ENCODE measurements around the gene KRTAP25-1. TPM values are rescaled to one million over a fixed set of nuclear protein-coding genes. Genes with fewer than 3 reads are reported as not detected.

The KRTAP25-1 gene, protein sequence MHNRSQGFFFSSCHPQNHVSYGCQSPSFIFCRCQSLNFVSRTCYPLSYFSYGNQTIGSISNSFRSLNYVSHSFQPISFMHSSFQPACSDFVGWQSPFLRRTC
- total RNA-seq: not detected in 2 replicates

DNA sequence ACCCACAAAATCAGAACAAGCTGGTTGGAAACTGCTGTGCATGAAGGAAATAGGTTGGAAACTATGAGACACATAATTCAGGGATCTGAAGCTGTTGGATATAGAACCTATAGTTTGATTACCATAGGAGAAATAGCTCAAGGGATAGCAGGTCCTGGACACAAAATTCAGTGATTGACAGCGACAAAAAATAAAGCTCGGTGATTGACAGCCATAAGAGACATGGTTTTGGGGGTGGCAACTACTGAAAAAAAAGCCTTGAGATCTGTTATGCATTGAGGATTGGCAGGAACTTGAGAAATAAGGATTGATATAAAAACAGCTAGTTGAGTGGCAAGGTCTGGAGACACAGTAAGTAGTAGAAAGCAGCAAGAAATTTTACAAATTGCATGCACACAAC lies at the start of gene KRTAP25-1:
Gene KRTAP25-1 (minus strand): TSS at position 300 of the 400 bp plus-strand sequence. CDS start 24 bp downstream, at position 276.
- no peak for DNase-seq (ENCODE audit: low read depth, low spot score)

DNA sequence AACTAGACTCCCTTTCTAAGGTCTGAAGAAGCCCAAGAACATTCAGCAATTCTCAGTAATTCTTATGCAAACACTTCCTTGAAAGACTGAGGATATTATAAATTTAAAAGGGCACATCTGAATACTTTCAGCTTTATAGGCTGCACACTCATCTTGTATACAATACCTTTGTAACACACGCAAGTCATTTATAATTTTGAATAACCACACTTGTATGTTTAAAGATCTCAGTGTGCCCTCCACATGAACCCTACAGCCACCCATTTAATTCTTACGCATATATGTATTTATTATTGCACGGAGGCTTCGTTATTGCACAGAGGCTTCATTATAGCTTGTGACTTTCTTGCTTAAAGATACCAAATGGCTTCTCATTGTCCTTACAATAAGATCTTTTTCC lies 49.4 kb upstream of the KRTAP25-1 start:
- no peak for DNase-seq (ENCODE audit: low read depth, low spot score)

DNA sequence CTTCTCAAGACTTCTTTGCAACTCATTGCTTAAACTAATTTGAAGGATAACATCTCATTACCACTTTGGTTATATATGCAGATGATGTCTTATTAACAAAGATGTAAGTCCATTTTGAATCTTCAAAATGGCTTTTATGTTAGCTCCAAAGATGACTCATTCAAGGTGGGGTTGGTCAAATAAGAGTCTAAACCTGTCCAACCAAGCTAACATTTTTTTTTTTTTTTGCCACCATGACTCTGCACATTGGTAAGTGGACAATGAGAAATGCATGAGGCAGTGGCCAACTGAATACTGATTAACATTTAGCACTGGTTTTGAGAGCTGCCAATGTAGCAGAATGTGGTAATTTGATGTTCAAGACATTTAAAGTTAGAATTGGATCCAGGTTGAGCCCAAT lies 48.5 kb upstream of the KRTAP25-1 start:
- DNase-seq (ENCODE audit: low read depth, low spot score): no peak

DNA sequence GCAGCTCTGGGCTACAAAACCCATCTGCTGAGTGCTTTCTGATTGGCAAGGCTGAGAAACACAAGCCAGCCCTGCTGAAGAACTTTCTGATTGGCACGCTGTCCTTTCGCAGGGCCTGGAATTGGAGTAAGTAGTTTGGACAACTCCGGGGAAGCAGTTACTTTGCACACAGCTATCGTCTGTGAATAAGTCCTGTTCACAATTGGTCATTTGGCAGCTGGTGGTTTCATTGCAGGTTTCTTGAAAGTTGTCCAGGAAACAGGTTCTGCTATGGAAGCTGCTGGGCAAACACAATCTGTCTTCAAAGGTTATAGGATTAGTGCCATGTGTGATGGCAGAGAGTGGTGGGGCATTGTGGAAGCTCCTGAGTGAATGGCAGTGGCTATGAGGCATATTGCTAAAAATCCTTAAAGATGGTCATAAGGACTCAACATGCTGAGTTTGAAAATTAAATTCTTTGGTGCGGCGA lies 48.0 kb upstream of the KRTAP25-1 start, which contains the start of gene KRTAP27-1:
Gene KRTAP27-1 (minus strand): TSS at position 419 of the 469 bp plus-strand sequence. CDS start 26 bp downstream, at position 393.
- no peak for DNase-seq (ENCODE audit: low read depth, low spot score)

DNA sequence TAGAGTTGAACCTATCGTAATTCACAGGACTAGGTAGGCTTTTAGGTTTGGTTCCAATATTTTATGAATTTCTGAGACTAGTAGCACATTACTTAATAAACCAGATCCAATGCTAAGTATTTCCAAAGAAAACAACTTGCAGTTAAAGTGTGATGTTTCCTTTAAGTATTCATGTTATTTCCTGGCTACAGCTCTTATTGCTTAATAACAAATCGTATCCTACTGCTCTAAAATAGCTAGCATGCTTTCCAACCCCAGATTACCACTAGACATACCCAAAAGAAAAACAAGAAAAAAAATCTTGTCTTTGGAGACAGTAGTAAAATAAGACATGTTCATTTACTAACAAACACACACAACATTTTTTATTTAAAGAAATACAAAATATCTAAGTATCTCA lies 47.3 kb upstream of the KRTAP25-1 start:
- DNase-seq (ENCODE audit: low read depth, low spot score): no peak

DNA sequence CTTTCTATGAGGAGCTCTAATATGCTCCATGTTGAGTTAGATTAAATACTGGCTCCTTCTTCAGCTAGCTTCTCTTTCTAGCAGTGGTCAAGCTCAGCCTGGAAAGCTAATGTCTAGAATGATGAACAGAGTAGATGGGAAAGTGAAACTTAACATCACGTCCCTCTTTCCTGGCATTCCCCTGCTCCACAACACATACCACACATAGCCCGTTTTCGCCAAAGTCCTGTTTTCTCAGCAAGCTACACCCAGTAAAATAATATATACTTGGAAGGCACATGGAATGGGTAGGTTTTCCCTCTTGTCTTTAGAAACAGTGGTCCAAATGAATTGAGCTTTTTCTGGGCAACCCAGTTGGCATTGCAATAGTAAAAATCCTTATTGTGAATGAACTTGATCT lies 44.4 kb upstream of the KRTAP25-1 start:
- no peak for DNase-seq (ENCODE audit: low read depth, low spot score)

DNA sequence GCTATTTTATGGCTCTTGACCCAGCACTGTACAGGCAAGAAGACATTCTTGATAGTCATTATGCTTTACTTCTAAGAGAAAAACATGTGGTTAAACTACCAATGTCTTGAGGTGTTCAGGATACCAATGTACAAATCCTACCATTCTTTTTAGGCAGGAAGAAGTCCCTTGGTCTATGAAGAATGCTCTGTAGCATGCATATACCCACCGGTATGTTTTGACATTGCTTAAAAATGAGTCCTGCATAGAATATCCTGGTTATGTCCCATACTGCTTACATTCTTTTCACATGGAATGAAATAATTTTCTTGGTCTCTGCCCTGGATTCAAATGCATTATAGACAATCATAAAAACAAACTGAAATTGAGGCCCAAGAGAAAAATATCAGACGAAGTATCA lies 43.4 kb upstream of the KRTAP25-1 start:
- no peak for DNase-seq (ENCODE audit: low read depth, low spot score)

DNA sequence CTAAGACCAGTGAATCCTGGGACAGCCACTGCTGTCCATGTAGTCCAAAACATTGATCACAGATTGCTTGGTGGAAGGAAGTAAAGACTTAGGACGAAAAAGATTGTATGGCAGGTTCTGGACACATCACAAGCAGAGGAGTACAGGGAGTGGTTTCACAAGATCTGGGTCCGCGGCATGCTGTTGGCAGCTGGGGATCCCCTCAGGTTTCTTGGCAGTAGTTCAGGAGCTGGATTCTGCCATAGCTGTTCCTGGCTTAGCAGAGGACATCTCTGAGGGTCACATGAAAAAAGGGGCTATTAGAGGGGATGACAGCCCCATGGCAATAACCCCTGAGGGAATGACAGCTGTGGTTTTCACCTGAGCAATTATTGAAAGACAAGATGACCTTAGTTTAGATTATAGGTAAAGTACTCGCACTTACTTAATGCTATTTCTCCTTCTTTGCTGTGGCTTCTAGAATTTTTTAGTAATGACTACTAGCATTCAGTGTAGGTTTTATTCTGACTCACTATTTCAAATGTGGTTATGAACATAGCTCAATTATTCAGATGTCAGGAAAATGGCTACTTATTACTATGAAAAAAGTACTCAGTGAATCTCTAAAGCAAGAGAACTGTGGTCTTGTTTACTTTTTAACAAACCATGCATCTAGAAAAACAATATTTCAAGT lies 40.0 kb upstream of the KRTAP25-1 start:
- DNase-seq (ENCODE audit: low read depth, low spot score): no peak

DNA sequence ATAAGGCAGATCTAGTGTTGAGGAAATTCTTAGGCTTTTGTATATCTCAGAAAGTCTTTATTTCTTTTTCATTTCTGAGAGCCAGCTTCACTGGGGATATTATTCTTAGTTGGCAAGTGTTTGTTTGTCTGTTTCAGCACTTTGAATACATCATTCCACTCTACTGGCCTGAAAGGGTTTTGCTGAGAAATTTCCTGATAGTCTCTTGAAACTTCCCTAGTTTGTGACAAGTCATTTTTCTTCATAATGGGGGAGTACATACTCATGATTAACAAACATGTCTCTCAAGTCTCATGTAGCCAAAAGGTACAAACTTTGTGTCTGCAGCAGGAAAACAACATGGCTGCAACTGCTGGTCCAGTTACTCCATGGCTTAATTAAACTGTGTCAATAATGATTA lies 37.1 kb upstream of the KRTAP25-1 start:
- DNase-seq (ENCODE audit: low read depth, low spot score): no peak

DNA sequence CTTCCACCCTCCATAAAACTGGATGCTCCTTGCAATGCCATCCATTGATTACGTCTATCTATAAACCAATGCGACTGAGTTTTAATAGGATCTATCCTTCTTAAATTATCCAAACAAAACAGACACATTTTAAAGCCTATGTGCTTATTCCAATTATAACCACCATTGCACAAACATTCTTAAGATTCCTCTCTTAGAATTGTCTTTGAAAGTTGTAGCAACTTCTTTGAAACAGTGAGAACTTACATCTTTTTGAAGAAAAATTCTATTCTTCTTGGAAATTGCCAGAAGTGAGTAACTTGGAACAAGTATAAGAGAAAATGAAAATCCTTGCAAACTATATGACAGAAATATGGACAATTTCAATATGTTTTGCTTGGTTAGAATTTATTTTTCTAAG lies 30.9 kb upstream of the KRTAP25-1 start, which contains the start of gene KRTAP26-1:
Gene KRTAP26-1 (minus strand): TSS at position 101 of the 400 bp plus-strand sequence. CDS start 280 bp downstream, outside the sequence.
- no peak for DNase-seq (ENCODE audit: low read depth, low spot score)

DNA sequence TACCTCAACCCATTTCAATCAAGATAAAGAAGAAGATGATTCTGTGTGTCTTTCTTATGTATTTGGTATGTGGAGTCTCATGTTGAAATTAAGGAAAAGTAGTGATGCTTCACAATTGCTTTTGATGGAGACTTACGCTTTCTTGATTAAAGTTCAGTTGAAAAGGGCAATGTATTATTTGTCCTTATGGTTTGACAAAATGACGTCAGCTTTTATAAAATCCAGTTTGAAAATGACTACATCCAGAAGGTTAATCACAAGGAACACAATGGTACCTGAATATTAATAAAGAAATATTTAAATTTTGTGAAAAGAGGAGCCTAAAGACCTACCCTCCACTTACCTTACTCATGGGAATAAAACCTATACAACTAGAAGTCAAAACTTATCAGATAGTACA lies 26.4 kb upstream of the KRTAP25-1 start:
- no peak for DNase-seq (ENCODE audit: low read depth, low spot score)

DNA sequence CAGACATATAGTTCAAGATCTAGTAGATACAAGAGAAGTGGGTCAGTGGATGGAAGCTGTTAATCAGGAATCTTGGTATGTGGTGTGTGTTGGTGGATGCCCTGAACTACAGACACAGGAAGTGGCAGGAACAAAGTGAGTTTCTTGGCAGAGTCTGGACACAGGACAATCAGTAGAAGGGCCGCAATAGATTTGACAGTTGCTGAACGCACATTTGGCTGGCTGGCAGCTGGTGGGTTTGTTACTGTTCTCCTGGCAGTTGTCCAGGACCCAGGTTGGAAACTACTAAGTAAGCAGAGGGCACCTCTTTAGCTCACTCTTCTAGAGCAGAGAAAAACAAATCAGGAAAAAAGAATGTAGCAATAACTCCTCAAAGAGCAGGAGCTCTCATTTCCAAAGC lies 17.6 kb upstream of the KRTAP25-1 start:
- DNase-seq (ENCODE audit: low read depth, low spot score): no peak

DNA sequence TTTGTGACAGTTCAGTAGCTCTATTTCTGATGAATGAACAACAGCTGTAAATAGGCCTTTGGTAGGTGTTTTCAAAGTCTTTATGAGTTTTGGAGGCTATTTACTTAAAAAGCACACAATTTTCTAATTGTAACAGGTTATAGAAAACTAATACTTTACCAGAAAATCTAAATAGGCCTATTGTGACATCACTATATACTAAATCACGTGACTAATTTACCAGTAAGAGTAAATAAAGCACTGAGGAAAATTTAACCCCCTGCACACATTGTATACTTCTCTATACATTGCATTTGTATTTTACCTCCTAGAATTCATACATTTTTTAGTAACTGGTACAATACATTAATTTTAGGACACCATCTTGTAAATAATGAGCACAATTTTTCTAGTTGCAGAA lies 15.8 kb upstream of the KRTAP25-1 start:
- no peak for DNase-seq (ENCODE audit: low read depth, low spot score)

DNA sequence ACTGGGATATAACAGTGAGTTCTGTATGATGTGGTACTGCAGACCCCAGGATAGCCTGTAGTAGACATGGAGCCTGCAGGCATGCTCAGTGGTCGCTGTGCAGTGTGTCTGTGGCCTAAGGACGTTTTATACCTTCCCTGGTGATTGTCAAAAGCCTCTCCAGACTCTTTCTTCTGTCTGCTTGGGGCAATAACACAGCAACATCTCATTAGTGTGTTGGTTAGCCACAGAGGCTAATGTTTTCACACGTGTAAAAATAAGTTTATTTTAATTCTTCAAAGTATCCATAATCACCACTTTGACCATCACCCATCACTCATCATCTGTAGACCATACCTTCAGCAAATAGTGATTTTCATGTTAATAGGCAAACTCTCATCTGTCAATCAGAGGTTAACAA lies 6.5 kb downstream of the KRTAP25-1 start, which contains the start of gene KRTAP24-1:
Gene KRTAP24-1 (minus strand): TSS at position 101 of the 400 bp plus-strand sequence. CDS start 18 bp downstream, at position 83.
- DNase-seq (ENCODE audit: low read depth, low spot score): no peak

DNA sequence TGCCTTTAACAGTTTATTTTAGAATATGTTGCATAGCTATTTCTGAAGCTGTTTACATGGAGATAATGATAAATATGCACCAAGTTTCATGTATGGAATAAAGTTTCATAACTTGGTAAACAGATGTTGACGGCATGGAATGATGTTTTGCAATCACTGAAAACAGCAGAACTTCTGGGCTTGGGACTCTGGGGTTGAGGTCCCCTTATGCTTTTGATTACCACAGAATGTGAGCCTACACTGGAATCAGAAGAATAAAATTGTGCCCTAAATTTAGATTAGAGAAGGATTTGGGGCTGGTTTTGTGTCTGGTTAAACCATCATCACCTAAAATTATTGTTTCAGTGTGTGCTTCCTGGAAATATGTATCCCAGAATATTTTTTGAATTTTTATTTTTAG lies 17.7 kb downstream of the KRTAP25-1 start:
- DNase-seq (ENCODE audit: low read depth, low spot score): no peak

DNA sequence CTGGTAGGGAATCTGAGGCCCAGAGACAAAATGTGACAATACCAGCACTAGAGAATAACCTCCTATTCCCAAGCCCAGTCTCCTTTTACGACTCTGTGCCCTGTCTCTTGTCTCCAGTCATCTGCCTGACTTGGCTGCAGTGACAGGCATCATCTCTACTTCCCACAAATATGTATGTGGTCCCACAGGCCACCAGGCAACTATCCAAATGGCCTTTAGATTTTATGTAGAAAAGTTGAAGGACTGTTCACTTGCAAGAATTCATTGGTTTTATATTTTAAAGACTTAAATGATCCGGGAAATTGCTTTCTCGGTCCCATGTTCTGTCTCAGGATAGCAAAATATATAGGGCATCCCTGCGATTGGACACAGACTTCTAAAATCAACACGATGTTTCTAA lies 18.2 kb downstream of the KRTAP25-1 start:
- DNase-seq (ENCODE audit: low read depth, low spot score): no peak

DNA sequence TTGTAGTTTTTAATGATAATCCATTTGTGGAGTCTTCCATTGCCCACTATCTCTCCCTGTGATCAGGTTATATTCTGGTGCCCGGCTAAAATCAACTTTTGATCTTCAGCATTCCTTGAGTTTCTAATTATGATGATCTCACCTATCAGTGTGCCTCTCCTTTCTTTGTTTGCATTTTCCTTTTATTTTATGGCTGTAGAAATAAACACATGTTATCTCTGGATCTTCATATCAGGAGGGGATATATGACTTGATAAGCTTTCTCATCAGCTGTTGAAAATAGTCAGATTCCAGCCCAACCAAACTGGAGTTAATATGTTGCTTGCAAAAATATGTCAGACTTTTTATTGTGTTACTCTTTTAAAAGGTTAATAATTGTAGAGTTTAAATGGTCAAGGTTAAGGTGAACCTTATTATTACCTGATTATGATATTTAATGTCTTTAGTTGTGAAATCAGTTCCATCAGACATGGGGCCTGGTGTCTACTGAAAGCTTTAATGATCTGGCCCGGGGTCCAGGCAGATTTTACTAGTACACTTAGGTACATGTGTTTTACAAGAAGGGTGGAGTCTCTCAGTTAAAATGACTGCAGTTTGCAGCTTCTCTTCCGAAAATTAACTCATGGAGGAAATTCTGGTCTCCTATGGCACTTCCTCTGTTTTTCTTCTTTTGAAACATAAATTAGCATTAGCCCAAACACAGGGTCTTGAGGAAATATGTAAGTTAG lies 19.3 kb downstream of the KRTAP25-1 start:
- no peak for DNase-seq (ENCODE audit: low read depth, low spot score)

DNA sequence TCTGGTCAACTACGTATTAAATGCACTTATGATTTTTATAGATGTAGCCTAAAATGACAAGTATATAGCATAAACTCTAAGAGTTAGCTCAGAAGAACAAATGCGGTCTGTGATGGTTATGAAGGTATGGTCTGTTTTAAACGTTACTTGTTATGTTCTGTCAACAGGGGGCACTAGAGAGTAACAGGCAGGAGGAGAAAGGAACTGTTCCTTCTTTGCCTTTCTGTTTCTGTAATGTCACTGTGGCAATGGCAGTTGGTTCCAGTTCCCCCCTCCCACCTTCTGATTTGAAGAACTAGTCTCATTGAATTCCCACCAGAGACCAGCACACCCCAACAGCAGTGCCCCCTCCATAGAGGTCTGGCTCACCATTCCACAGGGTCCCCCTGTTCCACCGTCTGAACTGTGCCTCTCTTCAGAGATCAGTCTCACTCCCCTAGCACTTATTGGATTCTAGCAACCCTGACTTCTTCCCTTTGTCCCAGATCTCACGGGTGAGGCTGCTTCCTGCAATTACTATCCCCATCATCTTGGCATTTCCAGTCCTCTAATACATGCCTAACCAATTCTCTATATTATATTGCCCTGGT lies 20.6 kb downstream of the KRTAP25-1 start:
- no peak for DNase-seq (ENCODE audit: low read depth, low spot score)

DNA sequence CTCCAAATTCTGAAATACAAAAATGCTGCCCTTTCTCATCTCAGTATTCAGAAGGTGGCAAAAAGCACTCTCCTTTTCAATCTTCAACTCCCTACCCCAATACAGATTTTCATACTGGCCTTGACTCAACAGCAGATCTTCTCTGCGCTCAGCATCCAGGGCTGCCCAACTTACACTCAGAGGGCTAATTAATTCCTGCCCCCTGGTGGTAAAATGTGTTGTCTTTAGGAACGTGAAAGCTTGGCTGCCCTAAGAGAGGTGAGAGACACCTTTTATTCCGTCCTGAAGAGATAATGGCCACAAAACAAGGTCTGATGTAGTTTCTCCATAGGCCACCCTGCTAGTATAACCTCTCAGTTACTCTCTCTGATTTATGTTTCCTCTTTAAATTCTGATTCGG lies 31.5 kb downstream of the KRTAP25-1 start:
- DNase-seq (ENCODE audit: low read depth, low spot score): no peak

DNA sequence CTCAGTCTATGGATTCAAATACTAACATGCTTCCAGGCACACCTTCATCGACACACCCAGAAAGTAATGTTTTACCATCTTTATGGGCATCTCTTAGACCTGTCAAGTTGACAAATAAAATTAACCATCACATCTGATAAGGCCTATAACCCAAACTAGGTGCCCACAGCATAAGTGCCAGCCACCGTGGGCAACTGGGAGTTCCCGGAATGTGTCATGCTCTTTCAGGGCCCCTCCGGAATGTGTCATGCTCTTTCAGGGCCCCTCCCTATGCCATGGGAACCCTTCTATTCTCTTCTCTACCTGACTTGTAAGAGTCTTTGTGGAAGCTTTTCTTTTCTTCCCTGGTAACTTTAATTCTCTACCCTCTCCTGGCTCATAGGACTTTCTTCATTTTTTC lies 33.2 kb downstream of the KRTAP25-1 start:
- DNase-seq (ENCODE audit: low read depth, low spot score): no peak

DNA sequence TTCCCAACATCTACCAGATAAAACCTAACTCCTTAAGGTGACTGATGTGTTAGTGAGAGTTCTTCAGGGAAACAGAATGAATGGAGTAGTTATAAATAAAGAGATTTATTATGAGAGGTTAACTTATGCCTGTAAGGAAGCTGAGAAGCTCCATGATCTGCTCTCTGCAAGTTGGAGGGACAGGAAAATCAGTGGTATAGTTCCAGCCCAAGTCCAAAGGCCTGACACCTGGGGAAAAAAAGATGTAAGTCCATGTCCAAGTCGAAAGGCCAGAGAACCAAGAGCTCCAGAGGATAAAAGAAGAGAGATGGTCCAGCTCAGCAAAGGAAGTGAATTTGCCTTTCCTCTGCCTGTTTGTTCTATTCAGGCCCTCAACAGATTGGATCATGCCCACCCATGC lies 33.6 kb downstream of the KRTAP25-1 start:
- no peak for DNase-seq (ENCODE audit: low read depth, low spot score)

DNA sequence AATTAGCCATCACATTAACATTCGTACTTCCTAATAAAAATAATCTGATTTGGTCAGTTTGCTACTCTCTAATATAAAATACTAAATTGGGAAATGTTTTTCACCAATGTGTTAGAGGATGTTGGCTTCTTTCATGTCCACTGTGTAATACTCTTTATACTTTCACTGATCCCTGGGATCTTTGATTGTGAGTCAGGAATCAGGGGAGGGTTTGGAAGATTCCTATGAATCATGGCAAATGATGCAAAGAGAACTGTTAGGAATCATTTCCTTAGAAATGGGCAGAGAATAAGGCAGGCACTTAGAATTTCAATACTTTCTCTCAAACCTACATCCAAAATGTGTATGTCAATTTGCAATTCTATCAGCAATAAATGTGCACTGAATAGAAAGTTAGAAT lies 37.5 kb downstream of the KRTAP25-1 start:
- no peak for DNase-seq (ENCODE audit: low read depth, low spot score)

All from pulmonary artery endothelial cell (primary cell).